GM18517 (cell line): ENCODE measurements around the gene C19orf38.

Source experiments
- ATAC-seq: cut with Tn5 transposase; IDR thresholded peaks from one replicate; pipeline ENCODE4 v1.9.1; 2021; ENCODE audit warnings: mild to moderate bottlenecking, moderate library complexity; ENCODE audit not compliant: unreplicated experiment

C19orf38 gene, protein sequence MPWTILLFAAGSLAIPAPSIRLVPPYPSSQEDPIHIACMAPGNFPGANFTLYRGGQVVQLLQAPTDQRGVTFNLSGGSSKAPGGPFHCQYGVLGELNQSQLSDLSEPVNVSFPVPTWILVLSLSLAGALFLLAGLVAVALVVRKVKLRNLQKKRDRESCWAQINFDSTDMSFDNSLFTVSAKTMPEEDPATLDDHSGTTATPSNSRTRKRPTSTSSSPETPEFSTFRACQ

DNA sequence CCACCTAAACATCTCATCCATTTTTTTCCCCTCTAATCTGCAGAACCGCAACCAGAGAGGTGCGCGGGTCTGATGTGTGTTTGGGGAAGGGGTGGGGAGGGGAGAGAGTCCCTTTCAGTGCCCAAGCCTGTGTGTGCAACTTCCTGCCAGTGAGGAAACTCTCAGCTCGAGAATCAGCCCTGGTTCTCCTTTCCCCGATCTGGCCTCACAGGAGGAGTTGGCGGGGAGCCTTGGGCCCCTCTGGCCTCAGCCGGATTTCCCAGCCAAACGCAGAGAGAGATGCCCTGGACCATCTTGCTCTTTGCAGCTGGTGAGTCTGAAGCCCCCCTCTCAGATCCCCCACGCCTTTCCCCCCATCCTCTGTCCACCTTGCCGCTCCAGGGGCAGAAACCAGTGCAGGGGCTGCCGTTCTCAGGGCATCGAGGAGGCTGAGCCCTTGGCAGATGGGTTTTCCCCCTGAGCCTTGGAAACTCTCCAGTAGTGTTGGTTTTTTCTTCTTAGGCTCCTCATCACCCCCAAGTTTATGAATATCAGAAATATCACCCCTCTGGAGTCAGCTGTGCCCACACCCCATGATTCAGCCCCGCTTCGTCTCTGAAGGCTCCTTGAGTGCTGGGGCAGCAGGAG lies at the start of gene C19orf38:
C19orf38 (plus strand) TSS at position 186 of the 627 bp plus-strand sequence; CDS start at position 280, 94 bp downstream.
- no peak for ATAC-seq

DNA sequence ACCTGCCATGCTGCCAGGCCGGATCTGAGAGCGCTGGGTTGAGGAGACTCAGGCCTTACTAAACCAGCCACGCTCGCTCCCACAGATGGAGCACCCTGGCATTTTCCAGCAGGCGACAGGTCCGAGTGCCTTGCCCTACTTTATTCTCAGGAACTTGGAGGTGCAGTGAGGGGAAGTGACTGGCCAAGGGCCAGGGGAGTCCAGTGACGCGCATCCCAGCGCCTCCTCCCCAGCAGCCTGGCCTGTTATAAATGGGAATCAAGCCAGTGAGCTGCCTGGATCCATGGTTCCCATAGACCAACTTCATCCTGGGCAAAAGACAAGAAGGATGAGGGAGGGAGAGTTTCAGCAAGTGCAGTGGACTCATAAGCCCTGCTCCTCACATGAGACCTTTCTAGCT lies 47.7 kb upstream of the C19orf38 start:
- no peak for ATAC-seq

DNA sequence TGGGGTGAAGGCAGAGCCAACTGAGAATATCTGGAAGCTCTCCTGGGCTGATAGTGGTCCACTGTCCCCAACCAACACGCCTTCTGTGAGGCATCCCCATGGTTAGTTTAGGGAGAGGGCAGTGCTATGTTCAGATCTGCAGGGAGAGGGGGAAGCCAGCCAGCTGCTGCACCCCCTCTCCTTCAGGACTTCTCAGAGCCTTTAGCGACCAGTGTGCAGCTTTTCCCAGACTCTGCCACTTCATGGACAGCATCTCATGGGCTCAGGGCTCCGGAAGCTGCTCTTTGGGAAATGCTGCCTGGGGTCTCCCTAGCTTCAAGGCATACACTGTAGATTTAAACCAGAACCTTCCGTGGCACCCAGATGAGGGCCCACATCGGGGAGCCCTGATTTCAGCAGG lies 45.7 kb upstream of the C19orf38 start:
- no peak for ATAC-seq

DNA sequence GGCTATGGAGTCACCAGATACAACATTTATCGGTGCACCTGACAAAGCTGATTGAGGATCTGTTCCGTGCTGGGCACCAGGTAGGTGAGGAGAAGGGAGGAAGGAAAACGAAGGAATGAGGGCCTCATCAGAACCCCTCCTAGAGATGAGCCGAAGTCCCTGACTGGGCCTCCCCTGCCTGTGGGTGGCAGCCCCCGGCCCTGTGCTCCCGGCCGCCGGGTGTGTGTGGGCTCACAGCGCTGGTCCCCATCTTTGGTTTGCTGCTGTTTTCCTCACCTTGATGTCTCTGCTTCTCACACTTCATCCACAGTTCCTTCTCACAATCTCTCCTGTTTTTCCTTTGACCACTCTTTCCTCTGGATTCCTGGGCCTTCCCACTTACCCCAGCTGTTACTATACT lies 45.0 kb upstream of the C19orf38 start:
- no peak for ATAC-seq

DNA sequence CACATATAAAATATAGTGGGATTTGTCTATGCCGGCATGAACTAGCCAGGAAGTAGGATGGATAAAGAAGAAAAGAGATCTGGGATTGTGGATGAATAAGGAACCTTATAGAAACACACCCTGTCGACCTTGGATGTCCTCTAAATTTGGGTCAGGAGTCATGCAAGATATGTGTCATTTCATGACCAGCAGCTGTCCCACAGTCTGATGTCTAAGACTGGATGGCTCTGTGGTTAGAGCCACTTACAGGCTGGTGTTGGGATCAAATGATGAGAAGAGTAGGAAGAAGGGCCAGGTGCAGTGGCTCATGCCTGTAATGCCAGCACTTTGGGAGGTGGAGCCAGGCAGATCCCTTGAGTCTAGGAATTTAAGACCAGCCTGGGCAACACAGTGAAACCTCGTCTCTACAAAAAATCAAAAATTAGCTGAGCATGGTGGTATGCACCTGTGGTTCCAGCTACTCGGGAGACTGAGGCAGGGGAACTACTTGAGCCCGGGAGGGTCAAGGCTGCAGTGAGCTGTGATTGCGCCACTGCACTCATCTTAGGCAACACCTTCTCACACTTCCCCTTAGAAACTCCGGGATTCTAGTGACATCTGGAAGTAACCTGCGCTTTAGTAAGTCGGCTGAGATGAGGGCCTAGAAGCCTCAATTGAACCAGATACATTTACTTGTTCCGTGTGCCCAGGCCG lies 43.0 kb upstream of the C19orf38 start:
- no peak for ATAC-seq

DNA sequence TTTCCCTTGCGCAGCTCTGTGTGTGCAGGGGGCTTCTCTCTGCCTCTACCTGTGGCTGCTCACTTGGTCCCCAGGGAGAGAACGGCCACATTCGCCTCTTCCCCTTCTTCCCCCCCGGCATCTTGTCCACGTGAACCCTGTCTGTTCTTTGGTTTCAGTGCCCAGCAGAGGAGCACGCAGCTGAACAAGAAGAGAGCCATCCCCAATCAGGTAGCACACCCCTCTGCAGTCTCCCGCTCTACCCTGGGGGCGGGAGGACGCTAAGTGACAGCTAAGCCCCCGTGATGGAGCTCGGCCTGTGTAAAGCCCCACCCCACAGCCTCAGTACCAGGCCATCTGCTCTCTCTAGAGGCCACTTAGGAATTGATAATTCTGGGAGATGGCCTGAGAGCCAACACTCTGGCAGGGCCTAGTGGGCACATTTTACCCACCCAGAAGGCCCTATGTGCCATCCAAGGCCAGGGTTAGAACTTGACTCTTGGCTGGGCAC lies 42.4 kb upstream of the C19orf38 start:
- ATAC-seq = no peak

DNA sequence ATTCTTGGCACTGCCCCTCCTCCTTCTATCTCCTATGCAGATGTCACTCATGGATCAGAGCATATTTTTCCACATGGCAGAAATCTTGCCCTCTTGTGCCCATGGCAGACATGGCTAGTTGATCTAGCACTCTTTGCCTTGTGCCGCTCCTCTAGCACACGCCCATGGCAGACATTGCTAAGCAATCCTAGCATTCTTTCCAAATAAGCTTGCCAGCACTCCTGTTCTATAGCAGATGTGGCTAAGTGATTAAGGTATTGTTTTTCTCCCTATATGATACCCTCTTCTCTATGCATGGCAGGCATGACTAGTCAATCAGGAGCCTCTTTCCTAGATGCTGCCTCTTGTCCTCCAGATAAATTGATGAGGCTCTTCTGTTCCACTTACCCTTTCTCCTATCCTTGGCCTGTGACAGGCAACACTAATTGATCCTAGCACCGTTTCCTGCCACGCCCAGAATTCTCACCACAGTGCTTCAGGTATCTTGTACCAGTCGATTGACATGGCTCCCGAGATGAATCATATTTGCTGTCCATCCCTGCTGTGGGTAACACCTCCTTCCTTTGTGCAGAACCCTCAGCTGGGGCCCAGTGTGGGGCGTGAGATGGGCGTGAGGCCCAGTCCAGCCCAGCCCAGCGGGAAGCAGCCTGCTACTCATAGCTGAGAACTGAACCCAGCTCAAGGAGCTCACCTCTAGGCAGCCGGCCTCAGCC lies 39.1 kb upstream of the C19orf38 start:
- no peak for ATAC-seq

DNA sequence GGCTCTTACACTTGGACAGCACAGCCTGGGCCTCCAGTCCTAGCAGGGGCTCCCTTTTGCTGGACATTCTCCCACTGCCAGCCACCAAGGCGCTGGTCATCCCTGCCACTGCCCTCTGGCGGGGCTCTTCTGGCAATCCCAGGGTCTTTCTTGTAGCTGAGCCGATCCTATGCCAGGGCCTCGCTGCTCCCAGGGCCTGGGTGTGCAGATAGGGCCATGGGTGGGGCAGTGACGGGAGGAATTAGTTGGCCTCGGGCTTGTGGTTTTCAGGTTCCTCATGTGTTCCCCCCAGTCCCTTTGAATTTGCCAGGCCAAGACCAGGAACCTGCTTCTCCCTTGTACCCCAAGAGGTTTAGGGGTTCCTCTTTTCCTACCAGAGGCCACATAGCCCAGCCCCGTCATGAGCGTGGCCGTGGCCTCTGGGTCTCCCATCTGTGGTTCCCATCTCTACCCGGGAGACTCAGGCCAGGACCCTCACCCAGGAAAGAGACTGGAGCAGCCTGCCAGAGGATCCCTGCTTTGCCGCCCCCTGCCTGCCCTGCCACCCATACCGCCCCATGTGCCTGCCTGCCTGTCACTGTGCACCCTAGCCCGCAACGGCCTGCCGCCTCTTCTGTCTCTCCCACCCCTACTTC lies 38.4 kb upstream of the C19orf38 start:
- ATAC-seq = no peak

DNA sequence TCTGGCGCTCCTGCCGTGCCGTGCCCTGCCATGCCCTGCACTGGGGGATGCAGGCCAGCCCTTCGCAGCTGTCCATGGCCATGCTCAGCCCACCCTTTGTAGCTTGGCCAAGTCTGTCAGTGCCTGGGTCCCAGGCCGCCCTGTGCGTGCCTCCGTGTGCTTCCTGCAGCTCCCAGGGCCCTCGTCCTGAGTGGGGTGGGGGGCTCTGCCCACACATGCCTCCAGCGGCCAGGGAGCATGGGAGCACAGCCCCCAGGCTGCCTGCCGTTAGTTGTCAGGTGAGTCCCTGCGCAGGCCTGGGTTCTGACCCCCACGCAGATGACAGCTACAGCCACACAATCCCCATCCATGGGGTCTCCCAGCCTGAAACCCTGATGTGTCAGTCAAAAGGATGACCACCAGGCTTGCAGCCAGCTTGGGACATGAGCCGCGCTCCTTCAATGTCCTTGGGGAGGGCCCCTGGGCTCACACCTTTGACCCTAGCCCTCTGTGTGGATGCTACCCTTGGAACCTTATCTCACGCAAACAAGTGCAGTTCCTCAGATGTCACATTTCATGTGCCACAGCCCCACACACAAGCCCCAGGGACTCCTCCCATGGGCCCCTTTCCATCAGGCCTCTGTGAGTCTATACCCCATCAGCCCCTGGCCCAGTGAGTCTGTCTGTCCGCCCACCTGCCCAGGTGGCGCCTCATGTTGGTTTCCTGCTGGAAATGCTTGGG lies 36.7 kb upstream of the C19orf38 start:
- ATAC-seq = no peak

DNA sequence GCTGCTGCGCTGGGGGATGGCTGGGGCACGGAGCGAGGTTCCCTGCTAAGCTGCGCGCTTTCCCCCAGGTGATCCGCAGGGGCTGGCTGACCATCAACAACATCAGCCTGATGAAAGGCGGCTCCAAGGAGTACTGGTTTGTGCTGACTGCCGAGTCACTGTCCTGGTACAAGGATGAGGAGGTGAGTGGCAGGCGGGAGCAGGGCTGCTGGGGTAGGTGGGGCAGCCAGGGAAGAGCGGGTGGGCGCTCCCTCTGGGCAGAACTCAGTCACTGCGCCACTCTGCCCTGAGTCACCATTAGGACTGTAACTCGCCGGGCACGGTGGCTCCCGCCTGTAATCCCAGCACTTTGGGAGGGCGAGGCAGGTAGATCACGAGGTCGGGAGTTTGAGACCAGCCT lies 36.0 kb upstream of the C19orf38 start:
- ATAC-seq = no peak

DNA sequence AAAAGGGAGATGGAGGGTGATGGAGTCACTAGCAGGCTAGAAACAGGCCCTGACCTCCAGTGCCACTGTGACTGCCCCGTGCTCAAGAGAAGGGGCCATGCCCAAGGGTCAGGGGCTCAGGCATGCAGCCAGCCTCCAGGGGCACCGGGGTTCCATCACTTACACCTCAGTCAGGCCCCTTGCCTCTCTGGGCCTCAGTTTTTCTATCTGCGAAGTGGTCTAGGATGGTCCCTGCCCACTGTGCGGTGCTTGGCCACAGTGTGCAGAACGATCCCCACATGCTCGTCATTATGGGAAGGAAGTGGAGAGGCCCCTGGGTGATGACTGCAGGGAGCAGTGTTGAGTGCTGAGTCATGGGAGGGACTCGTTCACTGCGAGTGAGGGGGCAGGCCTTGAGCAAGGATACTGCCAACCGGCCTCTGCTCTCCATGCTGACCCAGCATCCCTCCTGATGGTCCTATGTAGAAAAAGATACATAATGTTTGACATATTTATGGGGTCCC lies 35.3 kb upstream of the C19orf38 start:
- ATAC-seq = no peak

DNA sequence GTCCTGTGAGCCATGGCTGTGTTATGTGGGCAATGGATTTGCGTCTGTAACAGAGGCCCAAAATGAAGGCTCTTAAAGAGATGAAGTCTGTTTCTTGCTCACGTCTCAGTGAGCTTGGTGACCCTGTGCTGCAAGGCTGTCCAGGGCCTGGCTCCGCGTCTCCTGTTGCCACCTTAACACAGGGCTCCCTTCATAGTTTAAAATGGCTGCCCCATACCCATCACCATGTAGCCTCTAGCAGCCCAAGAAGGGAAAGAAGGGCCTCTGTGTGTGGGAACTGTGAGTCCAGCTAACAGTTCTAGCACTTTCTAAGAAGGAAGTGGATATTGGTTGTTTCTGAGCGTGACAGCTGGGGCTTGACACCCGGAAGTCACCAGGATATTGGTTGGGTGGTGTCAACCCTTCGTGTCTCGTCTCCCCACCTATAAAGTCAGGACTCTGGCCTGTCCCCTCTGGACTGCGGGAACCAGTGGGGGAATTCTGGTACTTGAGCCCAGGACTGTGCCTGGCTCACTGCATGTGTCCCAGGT lies 33.1 kb upstream of the C19orf38 start:
- no peak for ATAC-seq

DNA sequence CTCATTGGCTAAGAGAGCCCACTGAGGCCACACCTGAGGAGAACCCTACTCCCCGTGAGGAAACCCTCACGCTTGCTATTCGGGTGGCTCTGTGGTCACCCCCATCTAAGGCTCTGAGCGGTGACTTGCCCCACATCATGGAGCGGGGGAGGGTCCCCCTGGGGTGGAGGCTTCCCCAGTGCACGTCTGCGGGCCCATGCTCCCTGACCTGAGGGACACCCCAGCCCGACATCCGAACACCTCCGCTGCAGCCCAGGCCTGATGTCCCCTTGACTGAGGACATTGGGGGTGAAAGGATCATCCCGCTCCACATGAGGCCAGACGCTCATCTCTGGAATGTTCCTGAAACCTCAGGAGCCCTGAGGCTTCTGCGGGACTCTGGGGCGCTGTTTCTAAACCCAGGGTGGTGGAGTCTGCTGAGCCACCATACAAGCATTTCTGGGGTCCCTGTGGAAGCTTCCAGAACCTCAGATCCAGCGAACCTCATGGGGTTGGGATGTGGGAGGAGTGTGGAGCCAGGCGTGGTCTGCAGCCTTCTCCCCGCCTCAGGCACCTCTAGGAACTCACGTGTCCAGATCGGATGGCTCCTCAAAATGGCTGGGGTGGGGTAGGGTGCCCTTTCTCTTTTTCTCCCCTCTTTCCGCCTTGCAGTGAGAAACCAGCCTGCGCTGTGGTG lies 32.1 kb upstream of the C19orf38 start:
- ATAC-seq = no peak

DNA sequence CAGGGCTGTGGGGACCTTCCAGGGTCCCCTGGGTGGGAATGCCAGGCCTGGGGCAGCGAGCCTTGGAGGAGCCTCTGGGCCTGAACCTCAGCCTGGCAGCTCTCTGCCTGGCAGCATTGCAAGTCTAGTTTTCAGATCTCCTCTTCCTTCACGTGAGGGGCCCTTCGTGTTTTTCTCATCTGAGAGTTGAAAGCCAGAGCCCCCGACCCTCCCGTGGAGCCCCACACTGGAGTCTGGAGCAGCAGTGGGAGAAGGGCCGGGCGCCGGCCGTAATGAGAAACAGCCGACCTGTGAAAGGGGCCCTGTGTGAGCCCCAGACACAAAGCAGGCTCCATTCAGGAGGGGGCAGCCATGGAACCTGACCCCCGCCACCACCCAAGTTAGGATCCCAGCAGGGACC lies 31.5 kb upstream of the C19orf38 start:
- no peak for ATAC-seq

DNA sequence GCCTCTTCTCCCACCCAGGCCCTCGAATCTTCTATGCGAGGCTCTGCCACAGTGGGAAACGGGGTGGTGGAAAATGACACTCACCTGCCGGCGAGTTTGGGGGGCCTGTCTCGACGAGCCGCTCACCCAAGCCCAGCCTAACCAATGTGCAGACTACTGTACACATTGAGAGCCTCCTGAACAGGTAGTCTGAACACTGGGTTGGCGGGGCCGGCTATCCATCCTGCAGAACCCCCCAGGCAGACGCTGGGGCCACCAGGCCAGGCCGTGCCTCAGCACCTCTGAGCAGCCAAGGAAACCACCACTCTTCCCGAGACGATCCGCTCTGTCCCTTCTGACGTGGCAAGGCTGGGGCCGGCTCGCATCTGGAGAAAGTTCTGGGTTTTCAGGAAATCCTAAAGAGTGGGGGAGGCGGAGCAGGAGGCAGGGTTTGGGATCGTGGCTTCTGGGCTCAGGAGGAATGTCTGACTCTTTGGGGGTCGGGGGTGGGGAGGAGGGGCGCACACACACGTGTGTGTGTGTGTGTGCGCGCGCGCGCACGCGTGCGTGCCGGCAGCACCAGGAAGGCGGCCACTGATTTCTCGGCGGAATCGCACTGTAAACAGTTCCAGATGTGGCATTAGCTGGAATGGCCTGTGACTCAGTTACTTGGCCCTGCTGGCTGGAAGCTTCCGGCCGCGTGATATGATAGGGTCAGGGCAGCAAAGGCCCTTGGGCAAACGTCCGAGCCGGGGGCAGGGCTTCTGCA lies 30.8 kb upstream of the C19orf38 start:
- ATAC-seq = no peak

DNA sequence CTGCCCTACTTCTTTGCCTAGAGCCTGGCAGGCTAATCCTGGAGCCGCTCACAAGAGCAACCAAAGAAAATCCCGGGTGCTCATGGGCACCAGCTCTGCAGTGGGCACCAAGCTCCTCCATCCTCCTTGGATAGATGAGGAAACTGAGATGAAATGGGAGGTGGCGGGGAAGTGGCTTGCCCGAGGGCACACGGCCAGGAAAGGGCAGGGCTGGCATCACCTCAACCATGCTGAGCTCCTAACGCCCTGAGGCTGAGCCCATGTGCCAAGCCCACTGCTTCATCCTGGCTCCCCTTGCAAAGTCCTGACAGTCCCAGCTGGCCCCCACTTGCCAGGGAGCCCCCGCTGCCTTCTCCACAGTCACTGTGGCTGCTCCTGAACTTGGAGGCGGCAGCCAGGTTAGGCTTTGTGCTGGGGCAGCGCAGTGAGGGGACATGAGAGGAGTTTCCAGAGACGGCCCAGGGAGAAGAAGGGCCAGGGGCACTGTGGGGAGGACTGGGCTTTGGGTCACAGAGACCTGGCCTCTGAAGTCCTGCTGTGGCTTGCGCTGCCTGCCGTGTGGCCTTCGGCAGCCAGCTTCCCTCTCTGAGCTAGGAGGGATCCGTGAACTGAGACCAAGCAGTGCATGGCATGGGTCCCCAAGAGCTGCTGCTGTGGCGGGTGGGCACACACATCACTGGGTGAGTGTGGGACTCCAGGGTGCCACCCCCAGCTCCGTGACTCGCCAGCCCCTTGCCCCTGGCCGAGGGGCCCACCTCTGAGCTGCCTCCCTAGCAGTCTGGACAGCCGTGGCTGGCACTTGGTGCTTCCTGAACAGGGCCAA lies 29.7 kb upstream of the C19orf38 start:
- no peak for ATAC-seq

DNA sequence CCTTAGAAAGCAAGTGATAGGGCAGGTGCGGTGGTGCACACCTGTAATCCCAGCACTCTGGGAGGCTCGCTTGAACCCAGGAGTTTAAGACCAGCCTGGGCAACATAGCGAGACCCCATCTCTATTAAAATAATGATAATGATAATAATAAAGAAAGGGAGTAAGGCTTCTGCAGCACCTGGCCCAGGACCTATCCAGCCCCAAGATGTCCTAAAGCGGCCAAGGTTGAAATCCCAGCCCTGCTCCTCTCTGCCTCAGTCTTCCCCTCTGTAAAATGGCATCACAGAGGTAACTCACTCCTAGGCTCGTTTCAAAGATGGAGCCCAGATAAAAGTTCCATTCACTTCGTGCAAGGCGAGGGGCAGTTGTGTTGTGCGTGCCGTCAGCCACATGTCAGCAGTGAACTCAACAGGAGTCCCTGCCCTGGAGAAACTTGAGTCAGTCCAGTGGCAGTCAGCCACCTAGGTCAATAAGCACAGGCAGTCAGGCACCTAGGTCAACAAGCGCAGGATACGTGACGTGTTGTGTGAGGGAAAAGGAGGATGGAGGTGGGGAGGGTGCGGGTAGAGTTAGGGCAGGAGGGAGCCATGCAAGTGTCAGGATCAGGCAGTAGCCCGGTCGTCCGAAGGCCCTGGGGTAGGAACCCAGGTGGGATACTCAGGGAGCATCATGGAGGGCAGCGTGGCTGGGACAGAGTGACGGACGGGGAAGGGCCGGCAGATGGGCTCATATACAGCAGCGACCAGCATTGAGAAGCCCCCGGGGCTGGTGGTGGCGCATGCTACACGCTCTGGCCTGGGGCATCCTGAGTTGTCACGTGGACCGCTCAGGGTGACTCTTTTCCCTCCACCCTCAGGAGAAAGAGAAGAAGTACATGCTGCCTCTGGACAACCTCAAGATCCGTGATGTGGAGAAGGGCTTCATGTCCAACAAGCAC lies 28.8 kb upstream of the C19orf38 start:
- no peak for ATAC-seq
